Measurements from ENCODE around the gene TMEM203. TPM values are rescaled to one million over a fixed set of nuclear protein-coding genes. Genes with fewer than 3 reads are reported as not detected.

The TMEM203 gene
- total RNA-seq, 1 experiment from 2014 or later = 35.5 TPM

GRCh38 chr9:137171149-137171900 lies 34.1 kb downstream of the TMEM203 start:
- TF ChIP-seq, protein P1, sequence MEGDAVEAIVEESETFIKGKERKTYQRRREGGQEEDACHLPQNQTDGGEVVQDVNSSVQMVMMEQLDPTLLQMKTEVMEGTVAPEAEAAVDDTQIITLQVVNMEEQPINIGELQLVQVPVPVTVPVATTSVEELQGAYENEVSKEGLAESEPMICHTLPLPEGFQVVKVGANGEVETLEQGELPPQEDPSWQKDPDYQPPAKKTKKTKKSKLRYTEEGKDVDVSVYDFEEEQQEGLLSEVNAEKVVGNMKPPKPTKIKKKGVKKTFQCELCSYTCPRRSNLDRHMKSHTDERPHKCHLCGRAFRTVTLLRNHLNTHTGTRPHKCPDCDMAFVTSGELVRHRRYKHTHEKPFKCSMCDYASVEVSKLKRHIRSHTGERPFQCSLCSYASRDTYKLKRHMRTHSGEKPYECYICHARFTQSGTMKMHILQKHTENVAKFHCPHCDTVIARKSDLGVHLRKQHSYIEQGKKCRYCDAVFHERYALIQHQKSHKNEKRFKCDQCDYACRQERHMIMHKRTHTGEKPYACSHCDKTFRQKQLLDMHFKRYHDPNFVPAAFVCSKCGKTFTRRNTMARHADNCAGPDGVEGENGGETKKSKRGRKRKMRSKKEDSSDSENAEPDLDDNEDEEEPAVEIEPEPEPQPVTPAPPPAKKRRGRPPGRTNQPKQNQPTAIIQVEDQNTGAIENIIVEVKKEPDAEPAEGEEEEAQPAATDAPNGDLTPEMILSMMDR (conservative IDR thresholded peaks at IDR 0.05) = no peak
- H3K4me1 ChIP-seq (ENCODE audit: insufficient read depth, low read length) = no peaks in the 10 kb centered on the region
- H3K9me3 Mint-ChIP-seq = no peaks in the 10 kb centered on the region
- H3K79me1 ChIP-seq (ENCODE audit: insufficient read depth, low read depth, low read length, poor library complexity, severe bottlenecking) = no peaks in the 10 kb centered on the region
- peaks cover 84% of the 10 kb centered on the region for H3K27me3 Mint-ChIP-seq (ENCODE audit: low read depth)
- no peaks in the 10 kb centered on the region for H3K79me2 ChIP-seq (ENCODE audit: insufficient read depth, low read length)
- peaks cover 4% of the 10 kb centered on the region for H3K23me2 ChIP-seq (ENCODE audit: insufficient read length, low read depth, low read length, poor library complexity, severe bottlenecking)
- no CpG with 5 or more reads among the region's 22 CpGs for WGBS (ENCODE audit: extremely low coverage, insufficient read length, low lambda C conversion rate)
- H3K18ac ChIP-seq (ENCODE audit: insufficient read length, low read depth, low read length) = no peak overlapping the region
- H3K23ac ChIP-seq (ENCODE audit: insufficient read length, low read depth, low read length) = no peak overlapping the region
- no peak overlapping the region; a peak in 1 of 7 replicates for H3K27ac Mint-ChIP-seq
- H3K9me3 ChIP-seq (ENCODE audit: control insufficient read depth, low read depth, low read length) = no peaks in the 10 kb centered on the region
- no peak overlapping the region for H3T11ph ChIP-seq (ENCODE audit: low read length)
- H3K36me3 Mint-ChIP-seq (ENCODE audit: insufficient read depth in 1 of 3, low read depth in 3 of 3) = no peaks in the 10 kb centered on the region
- no peak overlapping the region for H2BK20ac ChIP-seq (ENCODE audit: low read depth, low read length, poor library complexity, severe bottlenecking)
- no peak for DNase-seq
- H3K56ac ChIP-seq (ENCODE audit: insufficient read length, low read depth, low read length) = no peak overlapping the region
- no peak overlapping the region for H3K27ac ChIP-seq (ENCODE audit: insufficient read length, low read depth, low read length)
- H3K9ac ChIP-seq (ENCODE audit: extremely low read depth, insufficient read length, low read length) = no peak overlapping the region
- H2AFZ ChIP-seq (ENCODE audit: low read length) = no peak overlapping the region
- H2BK120ac ChIP-seq (ENCODE audit: low read depth, low read length, poor library complexity, severe bottlenecking) = no peak overlapping the region
- H4K8ac ChIP-seq (replicated peaks; ENCODE audit: insufficient read length, low read depth, low read length) = no peak overlapping the region
- no peak overlapping the region; the same call in 1 of the 2 replicates for H3K14ac ChIP-seq (ENCODE audit: insufficient read depth, low read length)
- no peak overlapping the region for H4K5ac ChIP-seq (ENCODE audit: insufficient read length, low read depth, low read length)
- no peak overlapping the region for H2AK5ac ChIP-seq (ENCODE audit: insufficient read length, low read length)
- peaks cover 3 to 12% of the 10 kb centered on the region in 2 experiments for H3K4me1 Mint-ChIP-seq
- no peaks in the 10 kb centered on the region for H4K20me1 ChIP-seq (ENCODE audit: control insufficient read depth, insufficient read depth, insufficient read length)
- no peak overlapping the region for H2BK5ac ChIP-seq (ENCODE audit: insufficient read length, low read length)
- no peak overlapping the region for H2BK15ac ChIP-seq (ENCODE audit: low read depth, low read length)
- peaks cover 31% of the 10 kb centered on the region; the same call in 1 of the 2 replicates for H3K27me3 ChIP-seq (ENCODE audit: insufficient read depth, low read length)
- H3K4me3 Mint-ChIP-seq = no peak overlapping the region
- H3K4me2 ChIP-seq (ENCODE audit: insufficient read depth, insufficient read length, low read length) = no peak overlapping the region
- no peak overlapping the region for H4K91ac ChIP-seq (ENCODE audit: insufficient read length, low read depth, low read length)
- no peak overlapping the region for H2BK12ac ChIP-seq (ENCODE audit: insufficient read length, low read depth, low read length)
- no peak overlapping the region for H3K4ac ChIP-seq (ENCODE audit: low read depth, low read length)
